ENCODE results near the gene SSU72. TPM values are rescaled to one million over a fixed set of nuclear protein-coding genes. Genes with fewer than 3 reads are reported as not detected.
"Not testable (repeated sequence)": the region's sequence is repeated elsewhere in the genome, so short reads cannot be mapped to it uniquely, and the experiment has no call there.

Gene SSU72
- total RNA-seq, 2 donors from 2014 or later, result 107 to 118 TPM

GRCh38 chr1:1521331-1521730 is 53.3 kb downstream of the SSU72 start:
- no peak for DNase-seq
- intact Hi-C loops (cut with DNase I), result no loop called here
- ATAC-seq, result no peak

- ATAC-seq; intact Hi-C loops (cut with DNase I); DNase-seq: not testable (repeated sequence)
These were observed 54.7 kb downstream of the SSU72 start for GRCh38 chr1:1519805-1520505.

- ATAC-seq; DNase-seq; intact Hi-C loops (cut with DNase I): not testable (repeated sequence)
These were observed 56.0 kb downstream of the SSU72 start for GRCh38 chr1:1518621-1519007.

GRCh38 chr1:1517973-1518620 is 56.6 kb downstream of the SSU72 start:
- ATAC-seq (no peak), DNase-seq (no peak)
- intact Hi-C loops (cut with DNase I), result no loop called here

- intact Hi-C loops (cut with DNase I); ATAC-seq; DNase-seq: not testable (repeated sequence)
These were observed 57.7 kb downstream of the SSU72 start for GRCh38 chr1:1516923-1517322.

GRCh38 chr1:1514376-1514775 is 60.3 kb downstream of the SSU72 start:
- intact Hi-C loops (cut with DNase I); DNase-seq: not testable (repeated sequence)

GRCh38 chr1:1513675-1514074 is 61.0 kb downstream of the SSU72 start:
- DNase-seq; intact Hi-C loops (cut with DNase I); ATAC-seq: not testable (repeated sequence)

More at GRCh38 chr1:1514376-1514775, 60.3 kb downstream of the SSU72 start:
- not testable (repeated sequence) for ATAC-seq

- intact Hi-C loops (cut with DNase I); ATAC-seq; DNase-seq: not testable (repeated sequence)
These were observed 62.2 kb downstream of the SSU72 start for GRCh38 chr1:1512425-1512824.

- peak; percentile 100 for DNase-seq
- peak; percentile 98 to 99 for ATAC-seq
- intact Hi-C loops (cut with DNase I), result no loop called here
These were observed 63.0 kb downstream of the SSU72 start, which contains the start of gene ATAD3A for GRCh38 chr1:1511533-1512285. Gene ATAD3A, plus strand, starts transcription at chr1:1512162. Its CDS starts 107 bp downstream, at chr1:1512269.

- ATAC-seq, result no peak
- intact Hi-C loops (cut with DNase I), result no loop called here
- no peak for DNase-seq
These were observed 63.6 kb downstream of the SSU72 start for GRCh38 chr1:1510912-1511532.

- intact Hi-C loops (cut with DNase I); DNase-seq; ATAC-seq: not testable (repeated sequence)
These were observed 65.2 kb downstream of the SSU72 start for GRCh38 chr1:1509465-1509850.

GRCh38 chr1:1508775-1509464 is 65.7 kb downstream of the SSU72 start:
- DNase-seq; intact Hi-C loops (cut with DNase I); ATAC-seq: not testable (repeated sequence)

GRCh38 chr1:1507305-1507704 is 67.4 kb downstream of the SSU72 start:
- intact Hi-C loops (cut with DNase I), result no loop called here
- DNase-seq, result no peak
- ATAC-seq, result no peak

- ATAC-seq; intact Hi-C loops (cut with DNase I); DNase-seq: not testable (repeated sequence)
These were observed 68.9 kb downstream of the SSU72 start for GRCh38 chr1:1505801-1506200.

- ATAC-seq (peak; percentile 55 to 65), DNase-seq (peak; percentile 55)
- intact Hi-C loops (cut with DNase I), result not testable (repeated sequence)
These were observed 69.3 kb downstream of the SSU72 start for GRCh38 chr1:1505366-1505798.

GRCh38 chr1:1504777-1505365 is 69.8 kb downstream of the SSU72 start:
- peak; percentile 53 to 61 for ATAC-seq
- intact Hi-C loops (cut with DNase I), result not testable (repeated sequence)
- peak; percentile 81 for DNase-seq

GRCh38 chr1:1495461-1495975 is 79.1 kb downstream of the SSU72 start:
- DNase-seq; intact Hi-C loops (cut with DNase I): not testable (repeated sequence)
- peak in 1 of 2 donors; percentile 25 for ATAC-seq

GRCh38 chr1:1494311-1494710 is 80.4 kb downstream of the SSU72 start:
- intact Hi-C loops (cut with DNase I); DNase-seq; ATAC-seq: not testable (repeated sequence)

Measured in left cardiac atrium (tissue), 4 donors.